ENCODE data around the gene SLC35F1. TPM values are rescaled to one million over a fixed set of nuclear protein-coding genes. Genes with fewer than 3 reads are reported as not detected.

The SLC35F1 gene
- total RNA-seq, 4 donors from 2014 or later, result 0.17 to 1.5 (median 1.3) TPM

- no peak for TF ChIP-seq CTCF (IDR thresholded peaks at IDR 0.05; ENCODE audit: low read depth)
Observed at GRCh38 chr6:118295336-118295735, 388.3 kb downstream of the SLC35F1 start.

GRCh38 chr6:118296129-118296901 is 389.3 kb downstream of the SLC35F1 start:
- TF ChIP-seq CTCF (IDR thresholded peaks at IDR 0.05; ENCODE audit: low read depth), result no peak

- TF ChIP-seq CTCF (IDR thresholded peaks at IDR 0.05; ENCODE audit: low read depth), result no peak
Observed at GRCh38 chr6:118297821-118298220, 390.8 kb downstream of the SLC35F1 start.

GRCh38 chr6:118298476-118299427 is 391.7 kb downstream of the SLC35F1 start:
- no peak for TF ChIP-seq CTCF (IDR thresholded peaks at IDR 0.05; ENCODE audit: low read depth)

GRCh38 chr6:118299457-118299856 is 392.4 kb downstream of the SLC35F1 start:
- TF ChIP-seq CTCF (IDR thresholded peaks at IDR 0.05; ENCODE audit: low read depth), result no peak

- no peak for TF ChIP-seq CTCF (IDR thresholded peaks at IDR 0.05; ENCODE audit: low read depth)
Observed at GRCh38 chr6:118304321-118304720, 397.3 kb downstream of the SLC35F1 start.

GRCh38 chr6:118305081-118305480 is 398.0 kb downstream of the SLC35F1 start:
- TF ChIP-seq CTCF (IDR thresholded peaks at IDR 0.05; ENCODE audit: low read depth), result no peak
